ENCODE results near the gene DCHS2. TPM values are rescaled to one million over a fixed set of nuclear protein-coding genes. Genes with fewer than 3 reads are reported as not detected.
"Not testable (repeated sequence)": the region's sequence is repeated elsewhere in the genome, so short reads cannot be mapped to it uniquely, and the experiment has no call there.

Gene DCHS2
- total RNA-seq, 2 experiments from 2014 or later = 0.16 to 0.22 TPM

DNA sequence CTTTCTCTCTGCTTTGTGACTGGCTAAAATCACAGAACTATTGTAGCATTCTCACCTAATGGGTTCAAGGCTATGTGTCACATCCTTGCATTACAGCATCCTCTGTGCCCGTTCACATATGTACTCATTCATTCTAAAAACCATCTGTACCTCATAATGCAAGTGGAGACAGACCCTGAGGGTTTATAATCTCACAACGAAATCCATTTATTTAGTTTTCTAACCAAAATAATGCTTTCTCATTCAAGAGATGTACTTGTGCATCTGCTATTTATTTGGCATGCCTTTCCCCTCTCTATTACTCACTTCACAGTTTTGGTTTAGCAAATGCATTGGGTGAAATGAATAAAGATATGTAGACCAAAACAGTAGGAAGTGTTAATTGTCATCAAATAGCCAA lies 261.5 kb downstream of the DCHS2 start:
- ATAC-seq (ENCODE audit: poor library complexity) (no peak), DNase-seq (no peak)
- Histone ChIP-seq H3K4me3 (ENCODE audit: low read length) (no peak overlapping the region), H3K27ac (ENCODE audit: low read depth in 1 of 2, low read length in 2 of 2) (no peak overlapping the region), H3K36me3 (ENCODE audit: insufficient read depth, low read length) (no peaks in the 10 kb centered on the region), H3K9me3 (ENCODE audit: control insufficient read depth in 1 of 2, insufficient read depth in 1 of 2, low read length in 2 of 2) (no peaks in the 10 kb centered on the region), H3K27me3 (ENCODE audit: control insufficient read depth in 1 of 2, insufficient read depth in 2 of 2, low read length in 2 of 2) (peaks cover 0 to 22% of the 10 kb centered on the region in 2 experiments), H3K4me1 (ENCODE audit: insufficient read depth, low read length) (no peaks in the 10 kb centered on the region)
- H3K27me3 Mint-ChIP-seq = peaks cover 38% of the 10 kb centered on the region
- no peak overlapping the region for H3K27ac Mint-ChIP-seq
- POLR2A ChIA-PET = no interaction called here
- no peak overlapping the region for H3K4me3 Mint-ChIP-seq
- peaks cover 5% of the 10 kb centered on the region for H3K9me3 Mint-ChIP-seq
- CTCF ChIA-PET = no interaction called here
- intact Hi-C loops (cut with DNase I, micrococcal nuclease) = no loop called here
- H3K36me3 Mint-ChIP-seq (ENCODE audit: low read depth) = no peaks in the 10 kb centered on the region
- TF ChIP-seq, protein P1, sequence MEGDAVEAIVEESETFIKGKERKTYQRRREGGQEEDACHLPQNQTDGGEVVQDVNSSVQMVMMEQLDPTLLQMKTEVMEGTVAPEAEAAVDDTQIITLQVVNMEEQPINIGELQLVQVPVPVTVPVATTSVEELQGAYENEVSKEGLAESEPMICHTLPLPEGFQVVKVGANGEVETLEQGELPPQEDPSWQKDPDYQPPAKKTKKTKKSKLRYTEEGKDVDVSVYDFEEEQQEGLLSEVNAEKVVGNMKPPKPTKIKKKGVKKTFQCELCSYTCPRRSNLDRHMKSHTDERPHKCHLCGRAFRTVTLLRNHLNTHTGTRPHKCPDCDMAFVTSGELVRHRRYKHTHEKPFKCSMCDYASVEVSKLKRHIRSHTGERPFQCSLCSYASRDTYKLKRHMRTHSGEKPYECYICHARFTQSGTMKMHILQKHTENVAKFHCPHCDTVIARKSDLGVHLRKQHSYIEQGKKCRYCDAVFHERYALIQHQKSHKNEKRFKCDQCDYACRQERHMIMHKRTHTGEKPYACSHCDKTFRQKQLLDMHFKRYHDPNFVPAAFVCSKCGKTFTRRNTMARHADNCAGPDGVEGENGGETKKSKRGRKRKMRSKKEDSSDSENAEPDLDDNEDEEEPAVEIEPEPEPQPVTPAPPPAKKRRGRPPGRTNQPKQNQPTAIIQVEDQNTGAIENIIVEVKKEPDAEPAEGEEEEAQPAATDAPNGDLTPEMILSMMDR (IDR thresholded peaks at IDR 0.05) = no peak
- H3K4me1 Mint-ChIP-seq (ENCODE audit: low read depth) = no peaks in the 10 kb centered on the region

DNA sequence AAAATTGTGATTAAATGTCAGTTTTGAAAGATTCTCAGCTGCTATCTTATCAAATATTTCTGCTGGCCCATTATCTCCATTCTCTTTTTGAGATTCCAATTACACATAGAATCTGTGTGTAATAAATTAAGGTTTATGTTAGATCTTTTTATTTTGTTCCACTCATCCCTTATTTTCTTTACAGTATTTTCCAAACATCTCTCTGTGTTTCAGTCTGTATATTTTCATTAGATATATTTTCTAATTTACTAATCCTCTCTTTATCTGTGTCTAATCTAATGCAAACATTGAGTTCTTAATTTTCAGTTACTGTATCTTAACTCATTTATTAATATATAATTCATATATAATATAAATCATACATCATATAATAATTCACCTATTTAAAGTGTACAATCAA lies 268.7 kb downstream of the DCHS2 start:
- intact Hi-C loops (cut with DNase I, micrococcal nuclease) = no loop called here

DNA sequence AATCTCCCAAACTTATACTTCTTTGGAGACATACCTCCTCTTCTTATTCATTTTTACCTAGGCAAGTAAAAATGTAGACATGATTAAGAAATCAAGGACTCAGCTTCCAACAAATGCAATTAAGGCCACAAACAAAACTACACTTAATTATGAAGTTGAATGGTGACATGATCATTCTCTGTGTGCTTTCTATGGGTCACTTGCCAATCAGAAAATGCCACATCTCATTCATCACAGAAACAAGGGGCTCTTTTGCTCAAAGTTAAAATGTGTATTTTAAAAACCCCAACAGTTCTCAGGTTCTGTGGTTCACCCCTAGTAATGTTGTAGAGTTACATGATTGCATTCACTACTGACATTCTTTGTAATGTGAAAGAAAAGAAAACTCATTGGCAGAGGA lies 273.5 kb downstream of the DCHS2 start:
- H3K36me3 Mint-ChIP-seq (ENCODE audit: low read depth) = no peaks in the 10 kb centered on the region
- no peak overlapping the region for H3K27ac Mint-ChIP-seq
- POLR2A ChIA-PET = no interaction called here

More for the DNA sequence above, 268.7 kb downstream of the DCHS2 start:
- TF ChIP-seq, protein P1 (IDR thresholded peaks at IDR 0.05) = no peak
- Histone ChIP-seq H3K27me3 (ENCODE audit: control insufficient read depth in 1 of 2, insufficient read depth in 2 of 2, low read length in 2 of 2) (peaks cover 0 to under 1% of the 10 kb centered on the region in 2 experiments), H3K27ac (ENCODE audit: low read depth in 1 of 2, low read length in 2 of 2) (no peak overlapping the region), H3K36me3 (ENCODE audit: insufficient read depth, low read length) (no peaks in the 10 kb centered on the region), H3K9me3 (ENCODE audit: control insufficient read depth in 1 of 2, insufficient read depth in 1 of 2, low read length in 2 of 2) (peaks cover 3 to 4% of the 10 kb centered on the region in 2 experiments), H3K4me3 (ENCODE audit: low read length) (no peak overlapping the region), H3K4me1 (ENCODE audit: insufficient read depth, low read length) (no peaks in the 10 kb centered on the region)
- Mint-ChIP-seq H3K36me3 (ENCODE audit: low read depth) (no peaks in the 10 kb centered on the region), H3K27me3 (peaks cover 1% of the 10 kb centered on the region), H3K4me3 (no peak overlapping the region), H3K4me1 (ENCODE audit: low read depth) (no peaks in the 10 kb centered on the region), H3K27ac (no peak overlapping the region), H3K9me3 (peaks cover 14% of the 10 kb centered on the region)
- DNase-seq (no peak), ATAC-seq (ENCODE audit: poor library complexity) (no peak)
- ChIA-PET POLR2A (no interaction called here), CTCF (no interaction called here)

DNA sequence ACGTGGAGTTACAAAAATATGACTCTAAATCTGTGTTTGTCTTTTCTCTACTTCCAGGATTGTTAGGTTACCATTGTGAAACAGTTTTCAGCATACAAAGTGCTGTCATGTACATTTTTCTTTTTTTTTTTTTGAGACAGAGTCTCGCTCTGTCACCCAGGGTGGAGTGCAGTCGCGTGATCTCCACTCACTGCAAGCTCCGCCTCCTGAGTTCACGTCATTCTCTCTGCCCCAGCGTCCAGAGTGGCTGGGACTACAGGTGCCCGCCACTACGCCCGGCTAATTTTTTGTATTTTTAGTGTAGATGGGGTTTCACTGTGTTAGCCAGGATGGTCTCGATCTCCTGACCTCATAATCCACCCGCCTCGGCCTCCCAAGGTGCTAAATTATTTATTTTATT lies 274.2 kb downstream of the DCHS2 start:
- H3K4me3 ChIP-seq (ENCODE audit: low read length); CTCF ChIA-PET; DNase-seq; intact Hi-C loops (cut with DNase I, micrococcal nuclease); ATAC-seq (ENCODE audit: poor library complexity); H3K4me3 Mint-ChIP-seq; H3K36me3 ChIP-seq (ENCODE audit: insufficient read depth, low read length); H3K4me1 ChIP-seq (ENCODE audit: insufficient read depth, low read length); H3K27ac ChIP-seq (ENCODE audit: low read depth in 1 of 2, low read length in 2 of 2); POLR2A ChIA-PET; H3K9me3 Mint-ChIP-seq; H3K36me3 Mint-ChIP-seq (ENCODE audit: low read depth); H3K27ac Mint-ChIP-seq; H3K4me1 Mint-ChIP-seq (ENCODE audit: low read depth); H3K27me3 ChIP-seq (ENCODE audit: control insufficient read depth in 1 of 2, insufficient read depth in 2 of 2, low read length in 2 of 2); H3K9me3 ChIP-seq (ENCODE audit: control insufficient read depth in 1 of 2, insufficient read depth in 1 of 2, low read length in 2 of 2): not testable (repeated sequence)
- peaks cover 18% of the 10 kb centered on the region for H3K27me3 Mint-ChIP-seq

More for the DNA sequence above, 273.5 kb downstream of the DCHS2 start:
- intact Hi-C loops (cut with DNase I, micrococcal nuclease) = no loop called here
- H3K4me3 Mint-ChIP-seq = no peak overlapping the region
- DNase-seq (no peak), ATAC-seq (ENCODE audit: poor library complexity) (no peak)
- Histone ChIP-seq H3K27me3 (ENCODE audit: control insufficient read depth in 1 of 2, insufficient read depth in 2 of 2, low read length in 2 of 2) (no peaks in the 10 kb centered on the region), H3K4me1 (ENCODE audit: insufficient read depth, low read length) (no peaks in the 10 kb centered on the region), H3K36me3 (ENCODE audit: insufficient read depth, low read length) (no peaks in the 10 kb centered on the region), H3K9me3 (ENCODE audit: control insufficient read depth in 1 of 2, insufficient read depth in 1 of 2, low read length in 2 of 2) (peaks cover 0 to 3% of the 10 kb centered on the region in 2 experiments), H3K4me3 (ENCODE audit: low read length) (no peak overlapping the region), H3K27ac (ENCODE audit: low read depth in 1 of 2, low read length in 2 of 2) (no peak overlapping the region)
- H3K9me3 Mint-ChIP-seq = peaks cover 5% of the 10 kb centered on the region
- H3K4me1 Mint-ChIP-seq (ENCODE audit: low read depth) = no peaks in the 10 kb centered on the region
- TF ChIP-seq, protein P1 (IDR thresholded peaks at IDR 0.05) = no peak
- CTCF ChIA-PET = no interaction called here
- peaks cover 18% of the 10 kb centered on the region for H3K27me3 Mint-ChIP-seq
